H1 (cell line): ENCODE results near the gene MAPK11.

ENCODE experiments used
- EGR1 ChIP-seq: IDR thresholded peaks from 2 replicates; pipeline ENCODE4 v1.6.1; 2011; ENCODE audit warnings: low read depth, low read length, borderline replicate concordance
- EP300 ChIP-seq, 2 experiments: IDR thresholded peaks; 1 replicate in 1 of 2; 2 replicates in 1 of 2; pipeline ENCODE4 v1.6.1; 2011 to 2012; ENCODE audit warnings: low read depth in 2 of 2, low read length in 2 of 2, mild to moderate bottlenecking in 2 of 2, borderline replicate concordance in 1 of 2, inconsistent platforms in 1 of 2, moderate library complexity in 1 of 2
- EZH2 ChIP-seq: fragments of 200-600 bp; sonication (generic); IDR thresholded peaks from 2 replicates; pipeline ENCODE4 v1.7.1; 2012; ENCODE audit warnings: low read depth, mild to moderate bottlenecking, moderate library complexity, low read length, inconsistent platforms; ENCODE audit not compliant: severe bottlenecking
- NRF1 ChIP-seq: IDR thresholded peaks from 2 replicates; pipeline ENCODE4 v1.6.1; 2011; ENCODE audit warnings: mild to moderate bottlenecking, low read depth, low read length, improper control_type of control experiment
- POLR2A ChIP-seq, 2 experiments: IDR thresholded peaks; 1 replicate in 1 of 2; 2 replicates in 1 of 2; pipeline ENCODE4 v1.6.1; 2011; ENCODE audit warnings: low read depth in 2 of 2, low read length in 2 of 2, mild to moderate bottlenecking in 2 of 2; ENCODE audit errors: control extremely low read depth in 1 of 2
- RAD21 ChIP-seq, 2 experiments: IDR thresholded peaks in 1 of 2; conservative IDR thresholded peaks in 1 of 2; 2 replicates each; pipeline ENCODE4 v1.6.1; 2011; ENCODE audit warnings: low read depth in 2 of 2, low read length in 2 of 2, improper control_type of control experiment in 1 of 2, inconsistent platforms in 1 of 2, mild to moderate bottlenecking in 1 of 2, moderate library complexity in 1 of 2
- SRF ChIP-seq: IDR thresholded peaks from 2 replicates; pipeline ENCODE4 v1.6.1; 2011; ENCODE audit warnings: mild to moderate bottlenecking, low read depth, low read length, moderate library complexity
- SUZ12 ChIP-seq: fragments of 200-600 bp; sonication (generic); IDR thresholded peaks from 2 replicates; pipeline ENCODE4 v1.6.1; 2012; ENCODE audit warnings: mild to moderate bottlenecking, inconsistent platforms, low read length, moderate library complexity, mixed read lengths
- TAF1 ChIP-seq: IDR thresholded peaks from 2 replicates; pipeline ENCODE4 v1.6.1; 2011; ENCODE audit warnings: mild to moderate bottlenecking, low read depth, low read length
- TEAD4 ChIP-seq: IDR thresholded peaks from 2 replicates; pipeline ENCODE4 v1.6.1; 2012; ENCODE audit warnings: low read depth, low read length, inconsistent platforms, mixed read lengths
- ZNF274 ChIP-seq: IDR thresholded peaks from 2 replicates; pipeline ENCODE4 v1.7.0; 2012; ENCODE audit warnings: low read length, borderline replicate concordance; ENCODE audit errors: extremely low read depth
- TF ChIP-seq, protein P1 (sequence below), 3 experiments: IDR thresholded peaks; 1 replicate in 2 of 3; 2 replicates in 1 of 3; pipeline versions ENCODE4 v1.5.1 to v1.6.1; 2011; ENCODE audit warnings: low read length in 3 of 3, mild to moderate bottlenecking in 3 of 3, inconsistent platforms in 2 of 3, low read depth in 1 of 3, moderate library complexity in 1 of 3; ENCODE audit not compliant: insufficient read depth in 1 of 3; ENCODE audit errors: control extremely low read depth in 1 of 3

- TF ChIP-seq, protein P1, sequence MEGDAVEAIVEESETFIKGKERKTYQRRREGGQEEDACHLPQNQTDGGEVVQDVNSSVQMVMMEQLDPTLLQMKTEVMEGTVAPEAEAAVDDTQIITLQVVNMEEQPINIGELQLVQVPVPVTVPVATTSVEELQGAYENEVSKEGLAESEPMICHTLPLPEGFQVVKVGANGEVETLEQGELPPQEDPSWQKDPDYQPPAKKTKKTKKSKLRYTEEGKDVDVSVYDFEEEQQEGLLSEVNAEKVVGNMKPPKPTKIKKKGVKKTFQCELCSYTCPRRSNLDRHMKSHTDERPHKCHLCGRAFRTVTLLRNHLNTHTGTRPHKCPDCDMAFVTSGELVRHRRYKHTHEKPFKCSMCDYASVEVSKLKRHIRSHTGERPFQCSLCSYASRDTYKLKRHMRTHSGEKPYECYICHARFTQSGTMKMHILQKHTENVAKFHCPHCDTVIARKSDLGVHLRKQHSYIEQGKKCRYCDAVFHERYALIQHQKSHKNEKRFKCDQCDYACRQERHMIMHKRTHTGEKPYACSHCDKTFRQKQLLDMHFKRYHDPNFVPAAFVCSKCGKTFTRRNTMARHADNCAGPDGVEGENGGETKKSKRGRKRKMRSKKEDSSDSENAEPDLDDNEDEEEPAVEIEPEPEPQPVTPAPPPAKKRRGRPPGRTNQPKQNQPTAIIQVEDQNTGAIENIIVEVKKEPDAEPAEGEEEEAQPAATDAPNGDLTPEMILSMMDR (IDR thresholded peaks at IDR 0.05; ENCODE audit: control extremely low read depth in 1 of 3, insufficient read depth in 1 of 3, low read depth in 1 of 3, low read length in 3 of 3): no peak
- TF ChIP-seq EGR1 (no peak), RAD21 (IDR thresholded peaks at IDR 0.05 in 1 of 2, conservative IDR thresholded peaks at IDR 0.05 in 1 of 2; ENCODE audit: low read depth in 2 of 2, low read length in 2 of 2) (no peak), NRF1 (no peak), ZNF274 (no peak), EZH2 (no peak), POLR2A (IDR thresholded peaks at IDR 0.05; ENCODE audit: control extremely low read depth in 1 of 2, low read depth in 2 of 2, low read length in 2 of 2) (no peak), EP300 (IDR thresholded peaks at IDR 0.05; ENCODE audit: borderline replicate concordance in 1 of 2, low read depth in 2 of 2, low read length in 2 of 2) (no peak), SRF (no peak), SUZ12 (no peak), TEAD4 (no peak), TAF1 (no peak)
These were observed 42.2 kb upstream of the MAPK11 start for GRCh38 chr22:50312371-50312770.
